ENCODE data around the gene ROBO1. TPM values are rescaled to one million over a fixed set of nuclear protein-coding genes. Genes with fewer than 3 reads are reported as not detected.
"Not testable (repeated sequence)": the region's sequence is repeated elsewhere in the genome, so short reads cannot be mapped to it uniquely, and the experiment has no call there.

The ROBO1 gene
- total RNA-seq (2014; rRNA removed; shearing (Covaris generic)), result 2.2 and 3.2 TPM in 2 replicates
- polyA plus RNA-seq (2014; cell fraction: nucleus; rRNA removed), result 2.6 and 3.3 TPM in 2 replicates

- no peak for DNase-seq (ENCODE audit: extremely low read depth, low read depth)
Measured at GRCh38 chr3:79767905-79768267, at the start of gene ROBO1. ROBO1 (minus strand) TSS chr3:79767998.

GRCh38 chr3:79817224-79817623 lies 49.4 kb upstream of the ROBO1 start:
- DNase-seq (ENCODE audit: extremely low read depth, low read depth), result no peak

DNA sequence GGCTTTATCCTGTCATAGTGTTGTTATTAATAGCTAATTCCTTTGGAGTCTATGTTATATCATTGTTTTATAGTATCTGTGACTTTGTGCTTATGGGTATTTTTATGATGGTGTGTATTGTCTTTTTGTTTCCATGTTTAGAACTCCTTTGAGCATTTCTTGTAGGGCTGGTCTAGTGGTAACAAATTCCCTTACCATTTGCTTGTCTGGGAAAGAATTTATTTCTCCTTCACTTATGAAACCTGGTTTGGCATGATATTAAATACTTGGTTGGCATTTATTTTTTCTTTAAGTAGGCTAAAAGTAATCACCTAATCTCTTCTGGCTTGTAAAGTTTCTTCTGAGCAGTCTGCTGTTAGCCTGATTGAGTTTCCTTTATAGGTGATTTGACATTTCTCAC lies 47.7 kb upstream of the ROBO1 start:
- no peak for DNase-seq (ENCODE audit: extremely low read depth, low read depth)

- DNase-seq (ENCODE audit: extremely low read depth, low read depth), result no peak
Measured at GRCh38 chr3:79810581-79810980, 42.8 kb upstream of the ROBO1 start.

DNA sequence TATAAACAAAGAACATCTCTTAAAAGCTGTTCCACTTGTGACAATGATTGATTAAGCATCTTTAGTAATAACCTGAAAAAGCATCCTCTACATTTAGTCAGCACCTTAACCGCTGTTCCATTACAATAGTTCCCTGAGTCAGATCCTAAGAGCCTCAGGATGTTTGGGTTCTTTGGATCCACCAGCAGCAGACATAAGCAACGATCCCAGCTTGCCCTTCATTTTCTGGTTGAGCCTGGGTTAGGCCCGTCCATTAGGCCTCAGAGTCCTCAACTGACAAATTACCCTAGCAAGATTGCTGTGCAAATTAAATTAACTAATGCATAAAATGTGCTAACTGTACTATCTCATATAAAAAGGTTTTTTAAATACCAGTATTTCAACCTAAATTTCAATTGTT lies 42.3 kb upstream of the ROBO1 start:
- DNase-seq (ENCODE audit: extremely low read depth, low read depth), result no peak

GRCh38 chr3:79809106-79809505 lies 41.3 kb upstream of the ROBO1 start:
- no peak for DNase-seq (ENCODE audit: extremely low read depth, low read depth)

DNA sequence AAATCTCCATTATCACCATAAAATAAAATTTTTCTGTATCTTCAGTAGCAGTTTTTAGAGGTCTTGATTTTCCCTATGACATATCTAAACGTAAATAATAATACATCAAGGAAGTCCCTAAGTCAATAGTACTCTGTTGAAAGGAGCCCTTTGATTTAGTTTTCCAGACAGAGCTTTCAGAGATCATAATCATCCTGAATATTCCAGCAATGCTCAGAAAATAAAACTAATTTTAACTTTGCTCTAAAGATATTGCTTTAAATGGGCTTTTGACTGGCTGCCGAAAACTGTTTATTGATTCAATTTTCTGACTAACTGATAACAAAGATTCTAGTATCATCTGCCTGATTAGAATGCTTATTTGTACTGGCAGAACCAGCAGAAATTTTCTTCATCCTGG lies 40.7 kb upstream of the ROBO1 start:
- DNase-seq (ENCODE audit: extremely low read depth, low read depth), result no peak

- not testable (repeated sequence) for DNase-seq (ENCODE audit: extremely low read depth, low read depth)
Measured at GRCh38 chr3:79790177-79790576, 22.4 kb upstream of the ROBO1 start.

- no peak for DNase-seq (ENCODE audit: extremely low read depth, low read depth)
Measured at GRCh38 chr3:79773291-79773690, 5.5 kb upstream of the ROBO1 start.

- DNase-seq (ENCODE audit: extremely low read depth, low read depth), result no peak
Measured at GRCh38 chr3:79769229-79769628, 1.4 kb upstream of the ROBO1 start.

DNA sequence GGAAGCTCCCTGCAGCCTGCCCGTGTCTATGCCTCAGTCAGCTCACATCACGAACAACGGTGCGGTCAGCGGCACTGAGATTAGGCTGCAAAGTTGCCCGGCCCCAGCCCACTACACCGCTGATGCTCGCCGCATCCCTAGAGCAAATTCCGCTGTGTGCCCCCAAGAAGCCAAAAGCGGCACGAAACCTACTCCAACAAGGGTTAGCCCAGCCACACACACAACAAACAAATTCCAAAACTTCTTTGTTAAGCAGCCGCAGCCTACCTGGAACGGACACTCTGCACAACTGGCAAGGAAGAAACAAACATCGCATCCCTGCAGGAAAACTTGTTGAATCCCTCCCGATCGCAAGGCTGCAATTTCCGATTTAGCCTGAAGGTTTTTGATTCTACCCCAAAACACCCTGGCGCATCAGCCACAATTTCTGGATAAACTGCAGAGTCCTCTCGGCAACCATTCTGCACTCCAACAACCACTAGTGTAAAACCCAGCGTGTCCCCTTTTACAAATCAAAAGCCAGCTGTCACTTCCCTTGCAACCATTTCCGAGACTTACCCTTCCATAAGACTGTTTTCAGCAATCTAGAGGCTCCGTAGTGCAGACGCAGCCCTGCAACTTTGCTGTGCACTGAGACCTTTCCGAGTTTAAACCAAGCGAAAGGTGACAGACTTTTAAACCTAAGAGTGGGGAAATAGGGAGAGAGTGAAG lies 449 bp downstream of the ROBO1 start:
- no peak for DNase-seq (ENCODE audit: extremely low read depth, low read depth)

DNA sequence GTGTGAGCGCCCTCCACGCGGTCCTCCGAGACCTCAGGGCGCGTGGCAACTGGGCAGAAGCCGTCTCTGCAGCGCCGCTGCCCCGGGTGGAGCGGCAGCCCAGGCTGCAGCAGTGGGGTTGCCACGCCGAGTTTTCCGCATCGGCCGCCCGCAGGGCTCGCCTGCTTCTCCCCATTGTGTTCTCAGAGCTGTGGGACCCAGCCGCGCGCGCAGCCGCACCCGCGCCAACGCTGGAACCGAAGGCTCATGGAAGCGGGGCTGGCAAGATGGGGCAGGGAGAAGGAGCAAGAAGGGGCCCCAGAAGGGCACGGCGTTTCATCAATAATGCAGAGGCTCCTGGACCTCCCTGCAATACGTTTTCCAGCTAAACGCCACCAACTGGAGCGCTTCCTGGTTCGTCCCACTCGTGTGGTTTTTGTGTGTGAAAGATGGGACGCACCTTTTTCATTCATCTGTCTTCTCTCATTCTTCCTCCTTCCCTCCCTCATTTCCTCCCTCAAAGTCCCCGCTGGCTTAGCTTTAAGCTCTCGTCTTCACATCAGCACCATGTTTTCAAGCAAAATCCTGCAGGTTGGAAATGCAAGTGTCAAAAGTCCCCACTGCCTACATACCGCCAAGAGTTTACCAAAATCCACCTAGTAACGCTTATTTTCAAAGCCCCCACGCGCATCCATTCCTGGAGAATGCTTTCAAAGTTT lies 1.2 kb downstream of the ROBO1 start:
- no peak for DNase-seq (ENCODE audit: extremely low read depth, low read depth)

- DNase-seq (ENCODE audit: extremely low read depth, low read depth), result no peak
Measured at GRCh38 chr3:79765911-79766310, 1.9 kb downstream of the ROBO1 start.

GRCh38 chr3:79761441-79761840 lies 6.4 kb downstream of the ROBO1 start:
- DNase-seq (ENCODE audit: extremely low read depth, low read depth), result no peak

DNA sequence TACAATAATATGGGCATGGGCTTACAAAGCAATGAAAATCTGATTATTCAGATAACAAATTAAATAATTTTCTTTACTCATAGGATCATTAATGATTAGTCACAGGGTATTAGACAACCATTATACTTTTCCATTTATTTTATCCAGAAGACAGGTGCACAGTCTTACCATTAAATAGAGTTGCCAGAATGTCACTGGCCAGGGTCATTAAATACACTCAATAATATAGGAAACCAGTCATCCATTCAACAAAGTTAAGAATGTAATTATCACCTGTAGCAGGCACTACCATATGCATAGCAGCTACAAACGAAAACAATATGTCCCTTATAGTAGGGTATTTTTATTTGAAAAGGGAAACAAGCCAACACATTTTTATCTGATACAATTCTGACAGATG lies 16.1 kb downstream of the ROBO1 start:
- no peak for DNase-seq (ENCODE audit: extremely low read depth, low read depth)

GRCh38 chr3:79737530-79737929 lies 30.3 kb downstream of the ROBO1 start:
- no peak for DNase-seq (ENCODE audit: extremely low read depth, low read depth)

- DNase-seq (ENCODE audit: extremely low read depth, low read depth), result no peak
Measured at GRCh38 chr3:79729096-79729495, 38.7 kb downstream of the ROBO1 start.

- DNase-seq (ENCODE audit: extremely low read depth, low read depth), result no peak
Measured at GRCh38 chr3:79726786-79727185, 41.0 kb downstream of the ROBO1 start.

- no peak for DNase-seq (ENCODE audit: extremely low read depth, low read depth)
Measured at GRCh38 chr3:79724206-79724605, 43.6 kb downstream of the ROBO1 start.

DNA sequence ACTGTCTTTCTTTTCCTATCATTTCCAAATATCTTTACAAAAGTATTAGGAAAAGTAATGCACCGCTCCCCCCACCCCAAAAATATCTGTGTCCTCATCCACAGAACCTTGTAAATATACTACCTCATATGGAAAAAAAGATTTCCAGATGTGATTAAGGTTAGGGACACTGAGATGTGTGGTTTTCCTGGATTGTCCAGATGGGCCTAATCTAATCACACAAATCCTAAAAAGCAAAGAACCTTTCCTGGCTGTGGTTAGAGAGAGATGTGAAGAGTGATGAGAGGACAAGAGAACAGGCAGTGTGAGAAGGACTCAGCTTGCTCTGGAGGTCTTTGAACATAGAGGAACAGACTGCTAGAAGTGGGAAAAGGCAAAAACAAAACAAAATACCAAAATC lies 77.7 kb downstream of the ROBO1 start:
- DNase-seq (ENCODE audit: extremely low read depth, low read depth), result no peak

- no peak for DNase-seq (ENCODE audit: extremely low read depth, low read depth)
Measured at GRCh38 chr3:79685108-79685507, 82.7 kb downstream of the ROBO1 start.

- DNase-seq (ENCODE audit: extremely low read depth, low read depth), result no peak
Measured at GRCh38 chr3:79684041-79684440, 83.8 kb downstream of the ROBO1 start.

Measured in NCI-H460 (cell line).